IPS-NIHi7 (cell line): ENCODE data around the gene NOC4L.

Source experiments
- DNase-seq: peaks from one replicate; pipeline ENCODE4 v3.0.0; 2012; ENCODE audit warnings: mixed read lengths; ENCODE audit errors: extremely low spot score

Gene NOC4L

GRCh38 chr12:132156573-132157325 is 12.5 kb downstream of the NOC4L start:
- no peak for DNase-seq

GRCh38 chr12:132157733-132158409 is 13.6 kb downstream of the NOC4L start:
- DNase-seq: no peak

GRCh38 chr12:132158677-132159554 is 14.7 kb downstream of the NOC4L start:
- no peak for DNase-seq

- DNase-seq: no peak
These were observed 15.3 kb downstream of the NOC4L start for GRCh38 chr12:132159555-132160003.

GRCh38 chr12:132160016-132160415 is 15.8 kb downstream of the NOC4L start:
- DNase-seq: no peak

GRCh38 chr12:132160601-132161035 is 16.4 kb downstream of the NOC4L start:
- no peak for DNase-seq

- no peak for DNase-seq
These were observed 17.0 kb downstream of the NOC4L start for GRCh38 chr12:132161036-132161781.

- DNase-seq: no peak
These were observed 17.7 kb downstream of the NOC4L start for GRCh38 chr12:132161796-132162507.

- DNase-seq: no peak
These were observed 18.3 kb downstream of the NOC4L start for GRCh38 chr12:132162508-132163031.

- DNase-seq: no peak
These were observed 19.0 kb downstream of the NOC4L start for GRCh38 chr12:132163041-132163910.

GRCh38 chr12:132163911-132164288 is 19.6 kb downstream of the NOC4L start:
- no peak for DNase-seq

- DNase-seq: no peak
These were observed 20.2 kb downstream of the NOC4L start for GRCh38 chr12:132164426-132164825.

GRCh38 chr12:132165584-132165983 is 21.3 kb downstream of the NOC4L start:
- DNase-seq: no peak

- DNase-seq: no peak
These were observed 21.8 kb downstream of the NOC4L start for GRCh38 chr12:132166093-132166492.

- no peak for DNase-seq
These were observed 22.7 kb downstream of the NOC4L start for GRCh38 chr12:132166801-132167591.

- DNase-seq: no peak
These were observed 23.5 kb downstream of the NOC4L start for GRCh38 chr12:132167611-132168310.

GRCh38 chr12:132168311-132169031 is 24.2 kb downstream of the NOC4L start:
- no peak for DNase-seq
